Natural killer cell (primary cell): ENCODE measurements around the gene FGFRL1. TPM values are rescaled to one million over a fixed set of nuclear protein-coding genes. Genes with fewer than 3 reads are reported as not detected.

Source experiments
- ATAC-seq, 3 donors: fragments of 150-1000 bp in 2 of 3; fragments of 200-7000 bp in 1 of 3; cut with Tn5 transposase; 1 replicate in 1 of 3; 2 replicates in 2 of 3; pipeline ENCODE4 v1.10.0; 2021; ENCODE audit warnings: mild to moderate bottlenecking in 2 of 3, moderate library complexity in 2 of 3
- DNase-seq, 2 donors: peaks; one replicate each; pipeline versions ENCODE4 v3.0.0 to v3.0.0-alpha.2; 2013 to 2021; ENCODE audit warnings: mixed read lengths in 1 of 2
- H3K27ac ChIP-seq: one replicate; pipeline ENCODE4 v1.5.1; 2013; ENCODE audit warnings: mild to moderate bottlenecking, low read length
- H3K27me3 ChIP-seq: one replicate; pipeline ENCODE4 v1.6.1; 2013; ENCODE audit warnings: low read length; ENCODE audit not compliant: control insufficient read depth, insufficient read depth
- H3K36me3 ChIP-seq: one replicate; pipeline ENCODE4 v1.6.1; 2013; ENCODE audit warnings: low read length; ENCODE audit not compliant: control insufficient read depth, insufficient read depth
- H3K4me1 ChIP-seq: one replicate; pipeline ENCODE4 v1.6.1; 2013; ENCODE audit warnings: low read length; ENCODE audit not compliant: control insufficient read depth, insufficient read depth
- H3K4me3 ChIP-seq: one replicate; pipeline ENCODE4 v1.5.1; 2013; ENCODE audit warnings: low read length
- H3K9me3 ChIP-seq: one replicate; pipeline ENCODE4 v1.6.1; 2013; ENCODE audit warnings: low read length; ENCODE audit not compliant: control insufficient read depth, insufficient read depth
- H3K27ac Mint-ChIP-seq, 2 donors: one replicate each; pipeline ENCODE4 v1.8.0; 2022; ENCODE audit warnings: mild to moderate bottlenecking in 2 of 2, mixed read lengths in 2 of 2, moderate library complexity in 1 of 2
- H3K27me3 Mint-ChIP-seq, 2 donors: one replicate each; pipeline ENCODE4 v1.8.0; 2022; ENCODE audit warnings: low read depth in 2 of 2, mixed read lengths in 2 of 2
- H3K36me3 Mint-ChIP-seq: one replicate; pipeline ENCODE4 v1.8.0; 2022; ENCODE audit warnings: mixed read lengths
- H3K4me1 Mint-ChIP-seq, 2 donors: one replicate each; pipeline ENCODE4 v1.8.0; 2022; ENCODE audit warnings: mixed read lengths in 2 of 2
- H3K4me3 Mint-ChIP-seq: one replicate; pipeline ENCODE4 v1.8.0; 2022; ENCODE audit warnings: mild to moderate bottlenecking, moderate library complexity, mixed read lengths
- H3K9me3 Mint-ChIP-seq, 2 donors: one replicate each; pipeline ENCODE4 v1.8.0; 2022; ENCODE audit warnings: mixed read lengths in 2 of 2
- WGBS: methylation state at CpG from one replicate; pipeline ENCODE4 v1.1.7; 2013; ENCODE audit warnings: missing lambda C conversion rate; ENCODE audit not compliant: insufficient coverage; 5-methylcytosine and 5-hydroxymethylcytosine counted together
- intact Hi-C: fragments of 100-400 bp; cut with micrococcal nuclease; formaldehyde crosslinking; loops from one replicate; pipeline ENCODE4 v1.14.2; 2022
- total RNA-seq, 4 donors: library from RNA; stranded (reverse); fragments of 120-200 nt in 1 of 4; gene quantifications; one replicate each; pipeline versions ENCODE4 v1.2.3 to v1.2.4, GENCODE V29; 2013 to 2022
- TF ChIP-seq, protein P1 (sequence below): fragments of 200-600 bp; IDR thresholded peaks from one replicate; pipeline ENCODE4 v1.8.0; 2022; ENCODE audit warnings: antibody characterized with exemption

Gene FGFRL1
- total RNA-seq, 3 donors from 2014 or later (not counting 1 experiment from before 2014, with no cell fraction given): 28.0 to 39.8 (median 32.5) TPM

DNA sequence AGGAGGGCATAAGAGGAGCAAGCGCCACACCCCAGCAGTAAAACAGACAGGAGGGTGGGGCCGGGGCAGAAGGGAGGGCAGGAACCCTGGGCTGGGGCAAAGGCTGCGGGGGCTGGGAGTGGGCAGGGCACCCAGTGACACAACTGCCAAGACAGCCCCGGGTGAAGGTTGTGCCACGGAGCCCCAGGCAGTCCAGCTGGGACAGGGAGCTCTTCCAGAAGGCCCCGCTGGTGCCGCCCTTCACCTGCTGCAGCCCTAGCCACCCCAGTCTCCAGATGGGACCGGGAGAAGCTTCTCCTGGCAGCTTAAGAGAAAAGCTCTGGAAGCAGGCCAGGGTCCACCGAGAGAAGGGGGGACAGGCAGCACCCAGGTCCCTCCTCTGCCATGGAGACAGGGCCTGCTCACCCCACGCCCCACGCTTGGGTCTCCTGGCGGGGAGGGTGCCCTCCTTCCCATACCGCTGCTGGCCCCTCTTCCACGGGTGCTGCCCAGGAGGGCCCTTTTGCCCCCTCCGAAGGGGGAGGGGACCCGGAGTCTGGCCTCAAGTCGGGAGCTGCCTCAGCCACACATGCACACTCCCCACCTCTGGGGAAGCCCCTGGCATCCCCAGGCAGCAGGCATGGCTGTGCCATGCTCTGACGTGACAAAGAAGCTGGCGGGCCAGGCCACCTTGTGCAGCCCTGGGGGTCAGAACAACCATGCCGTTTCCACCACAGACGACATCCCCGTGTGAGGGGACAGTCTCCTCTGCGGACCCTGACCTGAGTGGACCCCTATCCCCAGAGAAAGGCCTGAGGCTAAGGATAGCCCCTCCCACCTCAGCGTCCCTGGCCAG lies 39.5 kb upstream of the FGFRL1 start:
- intact Hi-C loops: loop anchor here (5.0 kb wide), 1 partner anchor 40 kb away; the partner anchor contains the start of gene FGFRL1

DNA sequence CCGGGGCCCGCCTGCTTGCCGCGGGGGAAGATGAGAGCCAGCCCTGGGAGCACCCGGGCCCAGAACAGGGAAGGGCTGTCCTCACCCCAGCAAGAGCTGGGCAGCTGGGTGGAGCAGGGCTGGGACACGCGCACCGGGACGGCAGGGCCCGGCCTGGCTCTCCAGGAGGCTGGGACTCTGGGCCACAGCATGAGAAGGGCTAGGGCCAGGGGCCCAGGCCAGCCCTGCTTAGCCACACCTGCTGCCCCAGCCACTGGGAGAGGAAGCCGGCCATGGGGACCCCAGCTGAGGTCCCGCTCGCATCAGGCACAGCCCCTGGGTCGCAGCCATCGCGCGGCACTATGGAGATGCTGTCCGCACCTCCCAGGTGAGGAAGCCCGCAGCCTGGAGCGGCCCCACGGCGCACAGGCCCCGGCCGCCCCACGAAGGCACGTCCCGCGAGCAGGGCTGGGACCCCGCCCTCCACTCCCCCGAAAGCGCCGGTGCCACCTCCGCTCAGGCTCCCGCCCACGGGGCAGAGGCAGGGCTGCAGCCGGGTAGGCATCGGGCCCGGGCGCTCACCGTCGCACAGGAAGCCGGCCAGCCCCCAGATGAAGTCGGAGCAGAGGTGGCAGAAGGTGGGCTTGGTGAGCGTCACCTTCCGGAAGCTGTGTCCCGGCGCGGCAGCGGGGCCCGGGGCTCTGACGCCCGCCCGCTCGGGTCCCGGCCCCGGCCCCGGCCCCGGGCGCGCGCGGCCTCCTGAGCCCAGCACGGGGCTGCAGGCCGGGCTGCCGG lies 38.6 kb upstream of the FGFRL1 start:
- H3K36me3 ChIP-seq: no peaks in the 10 kb centered on the region
- peak overlapping the region; percentile 16 for H3K27ac ChIP-seq
- peak overlapping the region in 1 of 2 donors; percentile 78 for H3K27ac Mint-ChIP-seq
- TF ChIP-seq, protein P1, sequence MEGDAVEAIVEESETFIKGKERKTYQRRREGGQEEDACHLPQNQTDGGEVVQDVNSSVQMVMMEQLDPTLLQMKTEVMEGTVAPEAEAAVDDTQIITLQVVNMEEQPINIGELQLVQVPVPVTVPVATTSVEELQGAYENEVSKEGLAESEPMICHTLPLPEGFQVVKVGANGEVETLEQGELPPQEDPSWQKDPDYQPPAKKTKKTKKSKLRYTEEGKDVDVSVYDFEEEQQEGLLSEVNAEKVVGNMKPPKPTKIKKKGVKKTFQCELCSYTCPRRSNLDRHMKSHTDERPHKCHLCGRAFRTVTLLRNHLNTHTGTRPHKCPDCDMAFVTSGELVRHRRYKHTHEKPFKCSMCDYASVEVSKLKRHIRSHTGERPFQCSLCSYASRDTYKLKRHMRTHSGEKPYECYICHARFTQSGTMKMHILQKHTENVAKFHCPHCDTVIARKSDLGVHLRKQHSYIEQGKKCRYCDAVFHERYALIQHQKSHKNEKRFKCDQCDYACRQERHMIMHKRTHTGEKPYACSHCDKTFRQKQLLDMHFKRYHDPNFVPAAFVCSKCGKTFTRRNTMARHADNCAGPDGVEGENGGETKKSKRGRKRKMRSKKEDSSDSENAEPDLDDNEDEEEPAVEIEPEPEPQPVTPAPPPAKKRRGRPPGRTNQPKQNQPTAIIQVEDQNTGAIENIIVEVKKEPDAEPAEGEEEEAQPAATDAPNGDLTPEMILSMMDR: no peak
- peak overlapping the region; percentile 74 for H3K4me3 Mint-ChIP-seq
- intact Hi-C loops: loop anchor here (1.0 to 5.0 kb wide), 3 partner anchors 12 to 41 kb away; partner anchors contain the start of genes FGFRL1, GAK and TMEM175
- H3K4me1 Mint-ChIP-seq: peaks cover 19 to 30% of the 10 kb centered on the region in 2 donors
- H3K4me1 ChIP-seq: peaks cover 53% of the 10 kb centered on the region
- H3K4me3 ChIP-seq: peak overlapping the region; percentile 56
- no peaks in the 10 kb centered on the region for H3K9me3 Mint-ChIP-seq
- 1% methylated on average over 65 of the region's 65 CpGs for WGBS
- peaks cover 3% of the 10 kb centered on the region for H3K27me3 ChIP-seq
- no peaks in the 10 kb centered on the region for H3K27me3 Mint-ChIP-seq
- no peaks in the 10 kb centered on the region for H3K36me3 Mint-ChIP-seq
- H3K9me3 ChIP-seq: no peaks in the 10 kb centered on the region
- DNase-seq (peak; percentile 60 to 77), ATAC-seq (peak; percentile 16 to 39 (median 32))

More for the DNA sequence above, 39.5 kb upstream of the FGFRL1 start:
- H3K4me1 Mint-ChIP-seq: peaks cover 19 to 30% of the 10 kb centered on the region in 2 donors
- 75% methylated on average over 24 of the region's 24 CpGs for WGBS
- no peaks in the 10 kb centered on the region for H3K36me3 Mint-ChIP-seq
- peak overlapping the region; percentile 81 for H3K4me3 Mint-ChIP-seq
- H3K36me3 ChIP-seq: peaks cover 2% of the 10 kb centered on the region
- peaks cover 3% of the 10 kb centered on the region for H3K27me3 ChIP-seq
- H3K9me3 Mint-ChIP-seq: no peaks in the 10 kb centered on the region
- peak overlapping the region; percentile 78 to 87 for H3K27ac Mint-ChIP-seq
- H3K4me1 ChIP-seq: peaks cover 57% of the 10 kb centered on the region
- peak overlapping the region; percentile 87 for H3K27ac ChIP-seq
- ATAC-seq: no peak
- H3K9me3 ChIP-seq: no peaks in the 10 kb centered on the region
- TF ChIP-seq, protein P1: no peak
- H3K4me3 ChIP-seq: peak overlapping the region; percentile 56
- peak in 1 of 2 donors; percentile 49 for DNase-seq
- no peaks in the 10 kb centered on the region for H3K27me3 Mint-ChIP-seq

DNA sequence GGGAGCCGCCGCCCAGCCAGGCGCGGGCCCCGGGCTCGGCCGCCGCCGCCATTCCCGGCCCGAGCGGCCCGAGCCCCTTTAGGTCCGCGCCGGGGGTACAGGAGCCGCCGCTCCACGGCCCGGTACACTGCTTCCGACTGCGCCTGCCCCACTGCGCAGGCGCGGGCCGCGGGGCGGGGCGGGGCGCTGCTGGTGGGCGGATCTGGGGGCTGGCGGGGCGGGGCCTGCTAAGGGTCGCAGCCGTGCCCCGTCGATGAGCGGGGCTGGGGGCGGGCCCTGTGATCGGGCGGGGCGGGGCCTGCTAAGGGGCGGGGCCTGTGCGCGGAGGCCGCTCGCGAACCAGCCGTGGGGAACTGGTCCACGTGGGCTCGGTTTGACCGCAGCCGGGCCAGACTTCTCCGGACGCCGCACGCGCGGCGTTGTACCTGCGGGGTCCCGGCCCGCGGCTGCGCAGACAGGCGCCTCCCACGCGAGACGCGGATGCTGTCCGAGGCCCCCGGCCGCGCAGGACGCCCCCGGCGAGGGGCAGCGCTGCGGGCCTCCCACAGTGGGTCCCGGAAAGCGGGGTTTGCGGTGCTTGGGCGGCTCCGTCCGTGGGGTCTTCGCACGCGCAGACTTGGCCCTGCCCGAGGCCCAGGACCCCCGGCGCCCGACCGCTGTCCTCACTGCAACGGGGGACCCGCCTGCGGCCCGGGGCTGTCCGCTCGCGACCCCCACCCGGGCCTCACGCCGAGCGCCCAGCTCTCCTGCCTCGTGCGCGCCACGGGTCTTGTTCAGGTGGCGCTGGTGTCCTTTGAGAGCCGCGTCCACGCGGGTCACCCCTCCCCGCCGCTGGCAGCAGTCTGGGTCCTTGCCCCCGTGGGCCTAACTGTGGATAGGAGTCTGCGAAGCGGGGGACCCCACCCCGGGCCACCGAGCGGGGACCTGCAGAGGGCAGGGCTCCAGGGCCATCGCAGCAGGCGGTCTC lies 37.7 kb upstream of the FGFRL1 start, which contains the start of gene DGKQ:
DGKQ (minus strand) TSS at position 139 of the 967 bp plus-strand sequence; CDS start at position 52, 87 bp downstream.
- 26% methylated on average over 123 of the region's 123 CpGs for WGBS
- Mint-ChIP-seq H3K27me3 (no peaks in the 10 kb centered on the region), H3K4me1 (peaks cover 19 to 26% of the 10 kb centered on the region in 2 donors), H3K4me3 (peak within 1 kb of the TSS; percentile 74), H3K27ac (peak within 1 kb of the TSS in 1 of 2 donors; percentile 78), H3K36me3 (no peaks in the 10 kb centered on the region), H3K9me3 (no peaks in the 10 kb centered on the region)
- Histone ChIP-seq H3K4me1 (peaks cover 44% of the 10 kb centered on the region), H3K9me3 (no peaks in the 10 kb centered on the region), H3K36me3 (no peaks in the 10 kb centered on the region), H3K27me3 (no peaks in the 10 kb centered on the region), H3K4me3 (peak within 1 kb of the TSS; percentile 56), H3K27ac (peak within 1 kb of the TSS; percentile 16)
- intact Hi-C loops: loop anchor here (1.0 to 5.0 kb wide), 3 partner anchors 12 to 41 kb away; partner anchors contain the start of genes FGFRL1, GAK and TMEM175
- peak; percentile 78 to 93 (median 82) for ATAC-seq
- peak; percentile 88 to 92 for DNase-seq
- TF ChIP-seq, protein P1: no peak
